Esophagus mucosa (tissue), 1 donor: ENCODE results near the gene CPHXL2. TPM values are rescaled to one million over a fixed set of nuclear protein-coding genes. Genes with fewer than 3 reads are reported as not detected.

Experiments
- ATAC-seq: fragments of 200-7000 bp; cut with Tn5 transposase; one replicate; pipeline ENCODE4 v1.9.1; 2020
- total RNA-seq: library from RNA; stranded (reverse); gene quantifications from one replicate; pipeline ENCODE4 v1.2.4, GENCODE V29; 2023
- donor health status: DM: yes; HTN: yes; CAD: no.

CPHXL2 gene
- not detected for total RNA-seq

GRCh38 chr16:75676909-75677308 is at the start of gene CPHXL2:
TSS of gene CPHXL2 (minus strand) at chr16:75677009. CDS start at chr16:75676999, 10 bp downstream.
- no peak for ATAC-seq

- no peak for ATAC-seq
Measured at GRCh38 chr16:75726390-75726789, 49.6 kb upstream of the CPHXL2 start, which contains the start of gene CPHXL. TSS of gene CPHXL (minus strand) at chr16:75726490. CDS start at chr16:75726442, 48 bp downstream.

DNA sequence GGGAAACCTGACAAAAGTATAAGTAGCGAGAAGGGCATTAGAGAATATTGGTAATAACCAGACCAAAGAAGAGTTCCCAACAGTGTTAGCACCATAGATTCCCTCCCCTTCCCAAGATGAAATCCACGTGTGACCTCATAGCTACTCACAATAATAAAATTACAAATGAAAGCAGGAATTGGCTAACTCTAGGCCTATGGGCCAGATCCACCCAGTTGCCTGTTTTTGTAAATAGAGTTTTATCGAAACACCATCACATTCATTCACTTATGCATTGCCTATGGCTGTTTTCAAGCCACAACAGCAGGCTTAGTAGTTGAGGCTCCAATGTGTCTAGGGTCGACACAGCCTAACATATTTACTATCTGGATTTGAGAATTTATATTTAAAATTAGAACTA is 41.6 kb upstream of the CPHXL2 start:
- no peak for ATAC-seq

DNA sequence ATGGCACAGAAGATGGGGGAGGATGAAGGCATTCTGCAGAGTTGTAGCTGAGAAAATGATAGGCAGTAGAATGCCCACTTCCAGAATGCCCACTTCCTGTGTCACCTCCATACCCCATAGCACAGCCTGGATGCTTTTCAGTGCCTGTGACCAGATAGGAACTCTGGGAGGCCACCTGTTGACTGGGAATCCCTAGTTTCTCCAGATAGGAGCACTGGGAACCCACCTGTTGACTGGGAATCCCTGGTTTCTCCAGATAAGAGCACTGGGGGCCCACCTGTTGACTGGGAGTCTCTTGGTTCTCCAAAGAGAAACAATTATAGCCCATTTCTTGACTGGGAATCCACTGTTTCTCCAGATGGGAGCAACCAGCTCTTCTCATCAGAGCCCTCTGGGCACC is 37.9 kb upstream of the CPHXL2 start:
- ATAC-seq, result no peak

GRCh38 chr16:75710344-75710743 is 33.5 kb upstream of the CPHXL2 start:
- no peak for ATAC-seq

DNA sequence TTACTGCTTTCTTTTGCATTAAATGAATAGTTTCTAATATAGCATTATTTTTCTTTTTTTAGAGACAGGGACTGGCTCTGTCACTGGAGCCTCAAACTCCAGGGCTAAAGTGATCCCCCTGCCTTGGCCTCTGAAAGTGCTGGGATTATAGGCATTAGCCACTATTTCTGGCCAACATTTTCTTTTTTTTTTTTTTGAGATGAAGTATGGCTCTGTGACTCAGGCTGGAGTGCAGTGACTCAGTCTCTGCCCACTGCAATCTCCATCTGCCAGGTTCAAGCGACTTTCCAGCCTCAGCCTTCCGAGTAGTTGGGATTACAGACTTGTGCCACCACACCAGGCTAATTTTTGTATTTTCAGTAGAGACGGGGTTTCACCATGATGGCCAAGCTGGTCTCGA is 26.5 kb upstream of the CPHXL2 start:
- no peak for ATAC-seq

DNA sequence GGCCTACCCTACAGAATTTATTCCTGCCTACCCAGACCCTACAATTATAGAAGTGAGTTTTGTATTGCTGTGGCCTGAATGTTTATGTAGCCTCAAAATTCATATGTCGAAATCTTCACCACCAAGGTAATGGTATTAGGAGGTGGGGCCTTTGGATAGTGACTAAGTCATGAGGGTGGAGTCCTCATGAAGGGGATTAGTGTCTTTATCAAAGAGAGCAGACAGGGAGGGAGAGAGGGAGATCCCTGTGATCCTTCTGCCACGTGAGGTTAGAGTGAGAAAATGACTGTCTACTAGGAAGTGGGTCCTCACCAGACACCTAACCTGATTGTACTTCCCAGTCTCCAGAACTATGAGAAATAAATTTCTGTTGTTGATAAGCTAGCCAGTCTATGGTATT is 25.4 kb upstream of the CPHXL2 start:
- ATAC-seq, result peak; percentile 55

- no peak for ATAC-seq
Measured at GRCh38 chr16:75701361-75701760, 24.6 kb upstream of the CPHXL2 start, which contains the start of gene DUXB. TSS of gene DUXB (minus strand) at chr16:75701461. CDS start at chr16:75701418, 43 bp downstream.

DNA sequence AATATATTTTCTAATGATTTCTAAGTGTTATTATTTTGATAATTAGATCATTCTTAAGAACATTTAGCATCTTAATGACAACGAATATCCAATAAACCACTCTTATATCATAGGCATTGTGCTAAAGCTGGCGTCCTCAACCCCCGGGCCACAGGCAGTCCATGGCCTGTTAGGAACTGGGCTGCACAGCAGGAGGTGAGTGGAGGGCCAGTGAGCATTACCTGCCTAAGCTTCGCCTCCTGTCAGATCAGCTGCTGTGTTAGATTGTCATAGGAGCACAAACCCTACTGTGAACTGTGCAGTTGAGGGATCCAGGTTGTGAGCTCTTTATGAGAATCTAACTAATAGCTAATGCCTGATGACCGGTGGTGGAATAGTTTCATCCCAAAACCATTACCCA is 20.8 kb upstream of the CPHXL2 start:
- no peak for ATAC-seq

DNA sequence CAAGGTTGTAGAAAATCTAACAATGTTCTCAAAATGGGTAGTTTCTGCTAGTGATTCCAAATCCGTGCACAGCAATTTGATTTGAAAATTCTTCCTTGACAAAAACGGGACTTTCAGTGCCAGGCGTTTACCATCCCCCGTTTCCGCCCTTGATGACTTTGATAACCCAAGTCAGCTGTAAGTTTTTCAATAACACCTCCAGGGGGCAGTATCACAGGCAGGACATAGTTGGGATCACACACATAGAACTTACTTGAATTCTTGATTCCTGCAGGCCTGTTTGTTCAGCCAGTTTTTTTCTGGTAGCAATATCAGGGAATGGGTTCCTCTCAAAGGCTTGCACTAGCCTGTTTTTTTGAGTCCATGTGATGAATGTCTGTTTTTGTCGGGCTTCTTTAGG is 18.9 kb upstream of the CPHXL2 start:
- ATAC-seq, result no peak

GRCh38 chr16:75687361-75687760 is 10.6 kb upstream of the CPHXL2 start:
- ATAC-seq, result no peak

GRCh38 chr16:75682308-75682707 is 5.5 kb upstream of the CPHXL2 start:
- no peak for ATAC-seq

DNA sequence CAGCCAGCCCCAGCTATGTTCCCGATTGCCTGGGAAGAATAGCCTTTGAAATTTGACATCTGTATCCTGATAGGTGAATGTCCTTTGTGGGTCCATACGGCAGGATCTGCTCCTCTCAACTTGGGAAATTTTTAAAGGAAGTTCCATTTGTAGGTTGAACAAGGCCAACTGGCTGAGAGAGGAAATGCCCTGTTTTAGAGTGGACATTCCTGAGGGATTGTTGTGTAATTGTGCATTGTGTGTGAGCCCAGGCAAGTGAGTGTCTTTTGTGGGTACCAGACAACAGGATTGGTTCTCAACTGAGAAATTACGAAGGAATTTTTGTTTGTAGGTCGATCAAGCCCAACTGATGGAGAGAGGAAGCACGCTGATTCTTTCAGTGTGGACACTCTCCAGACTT is 2.6 kb upstream of the CPHXL2 start:
- ATAC-seq, result no peak

- no peak for ATAC-seq
Measured at GRCh38 chr16:75667503-75667902, 9.3 kb downstream of the CPHXL2 start.

GRCh38 chr16:75660726-75661302 is 16.0 kb downstream of the CPHXL2 start:
- ATAC-seq, result no peak

DNA sequence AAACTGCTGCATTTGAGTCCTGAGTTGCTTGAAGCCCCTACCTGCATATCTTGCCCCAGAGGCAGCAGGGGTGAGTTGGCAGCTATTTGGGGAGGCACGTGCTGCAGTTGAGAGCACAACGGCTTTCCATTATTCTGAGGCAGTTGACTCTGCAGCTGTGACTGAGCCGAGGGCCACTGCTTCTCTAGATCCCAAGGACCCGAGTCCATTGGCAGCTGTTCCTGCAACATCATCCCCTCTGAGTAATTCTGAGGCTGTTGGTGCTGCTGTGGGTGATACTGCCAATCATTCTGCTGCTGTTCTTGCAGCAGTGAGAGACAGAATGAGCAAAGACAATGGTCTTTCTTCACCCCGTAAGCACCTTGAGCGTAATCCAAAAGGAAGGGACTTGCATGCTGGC is 16.5 kb downstream of the CPHXL2 start:
- no peak for ATAC-seq

DNA sequence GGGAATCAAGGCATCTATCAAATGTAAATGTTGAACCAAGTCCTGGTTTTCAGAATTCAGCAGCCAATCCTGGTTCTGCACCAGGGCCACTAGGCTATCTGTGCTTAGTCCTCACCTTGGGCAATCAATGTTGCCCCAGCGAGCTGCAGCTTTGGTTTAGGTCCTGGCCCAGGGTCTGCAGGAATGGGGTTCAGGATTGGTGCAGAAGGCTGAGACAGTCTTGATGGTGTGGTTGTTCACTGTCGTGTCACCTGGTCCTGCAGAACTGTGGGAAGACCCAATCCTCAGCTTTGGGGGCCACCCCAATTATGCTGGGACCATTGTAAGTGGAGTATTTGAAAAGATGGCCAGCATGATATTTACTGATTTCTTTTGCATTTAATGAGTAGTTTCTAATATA is 18.6 kb downstream of the CPHXL2 start:
- ATAC-seq, result no peak

DNA sequence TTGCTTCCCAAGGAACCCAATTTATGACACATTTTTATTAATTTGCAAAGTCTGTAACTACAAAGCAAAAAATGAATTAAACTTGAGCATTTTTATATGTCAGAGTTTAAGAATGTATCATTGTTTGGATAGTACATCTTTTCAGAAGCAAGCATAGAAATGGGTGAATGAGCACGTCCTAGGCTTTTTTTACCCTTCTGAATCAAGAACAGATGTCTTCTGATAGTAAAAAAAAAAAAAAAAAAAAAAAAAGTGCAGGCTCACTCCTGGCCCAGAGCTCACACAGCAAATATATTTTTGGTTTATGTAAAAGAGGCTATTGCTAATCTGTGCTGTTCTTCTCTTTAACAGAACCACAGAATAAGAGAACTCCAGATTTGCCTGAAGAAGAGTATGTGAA is 22.9 kb downstream of the CPHXL2 start:
- no peak for ATAC-seq

DNA sequence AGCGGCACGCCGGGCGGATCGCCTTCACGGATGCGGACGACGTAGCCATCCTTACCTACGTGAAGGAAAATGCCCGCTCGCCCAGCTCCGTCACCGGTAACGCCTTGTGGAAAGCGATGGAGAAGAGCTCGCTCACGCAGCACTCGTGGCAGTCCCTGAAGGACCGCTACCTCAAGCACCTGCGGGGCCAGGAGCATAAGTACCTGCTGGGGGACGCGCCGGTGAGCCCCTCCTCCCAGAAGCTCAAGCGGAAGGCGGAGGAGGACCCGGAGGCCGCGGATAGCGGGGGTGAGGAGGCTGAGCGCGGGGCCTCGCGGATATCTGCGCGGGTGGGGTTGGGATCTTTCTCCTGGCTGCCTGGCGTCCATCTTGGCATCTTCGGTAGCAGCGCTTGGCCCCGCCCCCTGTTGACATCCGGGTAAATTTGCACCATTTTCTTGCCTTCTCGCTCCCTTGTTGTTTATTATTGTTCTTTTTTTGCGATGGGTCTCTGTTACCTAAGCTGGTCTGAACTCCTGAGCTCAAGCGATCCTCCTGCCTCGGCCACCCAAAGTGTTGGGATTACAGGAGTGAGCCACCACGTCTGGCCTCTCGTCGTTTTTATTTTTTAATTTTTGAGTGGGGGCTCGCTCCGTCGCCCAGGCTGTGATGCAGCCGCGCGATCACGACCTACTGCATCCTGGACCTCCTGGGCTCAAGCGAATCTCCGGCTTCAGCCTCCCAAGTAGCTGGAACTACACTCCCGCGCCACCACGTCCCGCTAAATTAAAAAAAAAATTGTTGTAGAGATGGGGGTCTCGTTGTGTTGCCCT is 28.3 kb downstream of the CPHXL2 start:
- peak; percentile 63 for ATAC-seq

DNA sequence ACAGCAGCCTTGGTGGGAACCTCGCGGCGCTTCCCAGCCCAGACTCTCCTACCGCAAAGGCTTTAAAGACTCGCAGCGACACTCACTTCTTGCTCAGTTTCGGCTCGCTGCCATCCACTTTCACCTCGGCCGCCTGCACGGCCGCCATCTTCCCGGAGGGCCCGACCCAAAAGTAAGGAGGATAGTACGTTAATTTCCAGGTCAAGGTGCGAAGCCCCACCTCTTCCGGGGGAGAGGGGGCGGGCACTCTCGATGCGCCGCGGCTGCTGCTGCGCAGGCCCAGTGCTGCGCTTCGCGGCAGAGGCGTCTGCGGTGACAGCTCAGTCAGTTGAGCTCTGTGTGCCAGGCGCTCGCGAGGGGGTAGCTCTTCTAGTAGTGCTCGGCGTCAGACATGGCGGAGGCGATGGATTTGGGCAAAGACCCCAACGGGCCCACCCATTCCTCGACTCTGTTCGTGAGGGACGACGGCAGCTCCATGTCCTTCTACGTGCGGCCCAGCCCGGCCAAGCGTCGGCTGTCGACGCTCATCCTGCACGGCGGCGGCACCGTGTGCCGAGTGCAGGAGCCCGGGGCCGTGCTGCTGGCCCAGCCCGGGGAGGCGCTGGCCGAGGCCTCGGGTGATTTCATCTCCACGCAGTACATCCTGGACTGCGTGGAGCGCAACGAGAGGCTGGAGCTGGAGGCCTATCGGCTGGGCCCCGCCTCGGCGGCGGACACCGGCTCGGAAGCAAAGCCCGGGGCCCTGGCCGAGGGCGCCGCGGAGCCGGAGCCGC is 29.1 kb downstream of the CPHXL2 start, which contains the start of the genes KARS1 and TERF2IP:
KARS1 (minus strand) TSS at position 174 of the 773 bp plus-strand sequence; CDS start at position 148, 26 bp downstream.
TERF2IP (plus strand) TSS at position 282 of the 773 bp plus-strand sequence; CDS start at position 392, 110 bp downstream.
- peak; percentile 98 for ATAC-seq

- ATAC-seq, result peak; percentile 30
Measured at GRCh38 chr16:75647112-75647491, 29.7 kb downstream of the CPHXL2 start.

DNA sequence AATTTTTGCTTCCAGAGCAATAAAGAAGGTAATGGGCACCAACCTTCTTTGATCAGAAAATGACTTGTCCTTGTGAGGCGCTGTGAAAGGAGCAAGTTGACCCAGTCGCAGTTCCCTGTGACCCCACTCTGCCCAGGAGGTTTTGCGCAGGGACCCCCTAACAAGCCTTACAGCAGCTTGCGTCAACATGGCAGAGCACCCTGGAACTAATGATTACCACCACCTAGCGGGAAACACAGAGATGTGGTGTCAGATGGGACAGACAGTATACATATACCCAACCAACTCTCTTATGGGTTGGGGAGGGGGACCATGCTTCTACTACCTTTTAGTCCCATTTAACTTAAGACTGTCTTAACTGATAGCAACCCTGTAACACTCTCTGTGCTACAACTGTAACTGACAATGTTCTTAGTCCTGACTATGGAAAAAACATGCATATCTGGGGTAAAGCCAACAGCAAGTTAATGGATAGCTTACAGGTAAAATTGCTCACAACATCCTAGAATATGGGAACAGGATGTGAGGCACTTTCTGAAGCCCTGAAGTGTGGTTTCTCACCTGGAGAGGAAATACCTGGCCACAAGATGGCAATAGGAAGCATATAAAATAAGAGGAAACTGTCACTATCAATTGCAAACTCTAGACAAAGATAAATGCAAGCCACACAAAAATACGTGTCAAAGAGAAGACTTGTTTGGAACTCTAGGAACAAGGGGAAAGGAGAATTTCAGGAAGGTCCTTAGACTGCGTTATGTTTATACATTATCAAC is 32.4 kb downstream of the CPHXL2 start:
- ATAC-seq, result no peak
